Body of pancreas (tissue), 4 donors: ENCODE data around the gene NUDT7.

Experiments
- POLR2A ChIP-seq, 3 donors: fragments of 450-650 bp; IDR thresholded peaks; one replicate each; pipeline ENCODE4 v1.6.1; 2016; ENCODE audit warnings: antibody characterized with exemption in 3 of 3, mild to moderate bottlenecking in 2 of 3
- TF ChIP-seq, protein P1 (sequence below), 7 experiments: fragments of 450-650 bp in 4 of 7; fragments of 200-600 bp in 3 of 7; sonication (generic) in 3 of 7; IDR thresholded peaks; one replicate each; pipeline ENCODE4 v1.5.1; 2016 to 2019; ENCODE audit warnings: antibody characterized with exemption in 7 of 7

DNA sequence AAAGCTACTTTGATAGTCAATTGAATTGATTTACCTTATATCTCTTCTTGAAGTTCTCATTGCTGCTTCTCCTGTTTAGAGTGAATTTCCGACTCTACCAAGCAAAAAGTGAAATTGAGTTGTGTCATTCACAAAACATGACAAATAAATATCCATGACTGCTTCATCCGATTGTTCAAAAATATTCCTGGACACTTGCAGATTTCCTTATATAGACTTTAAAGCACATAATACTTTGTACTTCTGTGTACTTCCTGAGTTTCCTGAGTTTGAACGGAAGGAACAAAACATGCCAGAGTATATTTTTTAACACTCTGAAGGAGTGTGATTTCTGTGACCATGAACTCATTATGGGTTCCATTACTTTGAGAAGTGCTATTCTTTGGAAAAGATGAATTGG is 45.5 kb downstream of the NUDT7 start:
- TF ChIP-seq, protein P1, sequence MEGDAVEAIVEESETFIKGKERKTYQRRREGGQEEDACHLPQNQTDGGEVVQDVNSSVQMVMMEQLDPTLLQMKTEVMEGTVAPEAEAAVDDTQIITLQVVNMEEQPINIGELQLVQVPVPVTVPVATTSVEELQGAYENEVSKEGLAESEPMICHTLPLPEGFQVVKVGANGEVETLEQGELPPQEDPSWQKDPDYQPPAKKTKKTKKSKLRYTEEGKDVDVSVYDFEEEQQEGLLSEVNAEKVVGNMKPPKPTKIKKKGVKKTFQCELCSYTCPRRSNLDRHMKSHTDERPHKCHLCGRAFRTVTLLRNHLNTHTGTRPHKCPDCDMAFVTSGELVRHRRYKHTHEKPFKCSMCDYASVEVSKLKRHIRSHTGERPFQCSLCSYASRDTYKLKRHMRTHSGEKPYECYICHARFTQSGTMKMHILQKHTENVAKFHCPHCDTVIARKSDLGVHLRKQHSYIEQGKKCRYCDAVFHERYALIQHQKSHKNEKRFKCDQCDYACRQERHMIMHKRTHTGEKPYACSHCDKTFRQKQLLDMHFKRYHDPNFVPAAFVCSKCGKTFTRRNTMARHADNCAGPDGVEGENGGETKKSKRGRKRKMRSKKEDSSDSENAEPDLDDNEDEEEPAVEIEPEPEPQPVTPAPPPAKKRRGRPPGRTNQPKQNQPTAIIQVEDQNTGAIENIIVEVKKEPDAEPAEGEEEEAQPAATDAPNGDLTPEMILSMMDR (IDR thresholded peaks at IDR 0.05), result no peak
- no peak for TF ChIP-seq POLR2A (IDR thresholded peaks at IDR 0.05)
